DLD1 (cell line): ENCODE data around the gene MOCS2.
"Not testable (repeated sequence)": the region's sequence is repeated elsewhere in the genome, so short reads cannot be mapped to it uniquely, and the experiment has no call there.

Experiments
- in situ Hi-C: cut with HindIII; loops from 2 replicates; pipeline ENCODE4 v1.10.0; 2017; ENCODE audit warnings: low sequenced_read_pairs

MOCS2 gene

GRCh38 chr5:53109443-53110127 is at the start of gene MOCS2:
Gene MOCS2 (minus strand): TSS chr5:53109757. CDS start chr5:53107174, 2,583 bp downstream.
- in situ Hi-C loops, result no loop called here

DNA sequence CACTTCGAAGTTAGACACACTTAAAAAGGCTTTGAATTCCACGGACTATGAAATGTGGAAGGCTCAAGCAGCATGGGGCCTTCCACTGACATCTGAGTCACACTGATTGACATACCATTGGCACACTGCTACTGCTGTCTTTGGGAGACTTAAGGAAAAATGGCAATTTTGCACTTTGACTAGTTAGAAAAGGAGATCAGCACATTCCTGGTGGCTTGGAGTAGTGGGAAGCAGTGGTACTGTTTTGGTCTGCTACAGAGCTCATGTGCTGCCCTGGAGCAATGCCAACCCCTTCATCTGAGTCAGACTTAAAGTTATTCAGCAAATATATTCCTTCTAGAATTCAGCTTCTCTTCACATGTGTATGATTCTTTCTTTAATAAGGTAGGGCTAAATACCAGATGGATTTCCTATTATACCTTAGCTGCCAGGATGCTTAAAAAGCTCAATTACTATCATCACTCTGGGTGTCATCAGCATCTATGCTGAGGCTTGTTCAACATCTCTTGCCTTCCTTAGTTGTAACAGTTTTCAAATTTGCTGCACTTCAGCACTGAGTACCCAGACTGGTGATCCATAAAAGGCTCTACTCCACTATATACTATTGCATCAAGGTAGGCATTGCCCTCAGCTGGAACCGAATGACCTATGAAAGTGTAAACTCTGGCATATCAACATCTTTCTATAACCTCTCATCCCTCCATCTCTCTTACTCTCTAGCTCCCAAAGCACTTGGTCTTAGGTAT is 42.3 kb upstream of the MOCS2 start:
- in situ Hi-C loops, result no loop called here

GRCh38 chr5:53133020-53133419 is 23.5 kb upstream of the MOCS2 start:
- in situ Hi-C loops, result no loop called here

- in situ Hi-C loops, result no loop called here
These were observed 20.7 kb upstream of the MOCS2 start for GRCh38 chr5:53130266-53130665.

DNA sequence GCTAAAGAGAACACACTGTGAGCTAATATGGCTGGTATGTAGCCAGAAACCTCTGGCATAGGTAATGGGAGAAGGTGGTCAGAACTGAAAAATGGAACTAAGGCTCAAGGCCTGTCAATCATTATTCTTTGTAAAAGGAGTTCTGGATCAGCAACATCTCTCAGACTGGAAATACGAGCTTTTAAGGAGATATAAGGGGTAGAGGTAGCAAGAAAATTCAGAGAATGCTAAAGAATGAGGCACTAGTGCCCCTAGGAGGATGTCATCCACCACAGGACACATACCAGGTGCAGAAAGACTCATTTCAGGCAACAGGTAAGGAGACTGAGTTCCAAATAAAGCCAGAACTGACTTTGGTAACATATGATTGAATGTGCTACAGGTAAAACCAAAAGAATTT is 18.9 kb upstream of the MOCS2 start:
- in situ Hi-C loops, result no loop called here

- in situ Hi-C loops, result no loop called here
These were observed 17.6 kb upstream of the MOCS2 start for GRCh38 chr5:53127107-53127506.

- in situ Hi-C loops, result no loop called here
These were observed 17.0 kb upstream of the MOCS2 start for GRCh38 chr5:53126521-53126920.

GRCh38 chr5:53123702-53124101 is 14.1 kb upstream of the MOCS2 start:
- in situ Hi-C loops, result no loop called here

GRCh38 chr5:53120165-53120564 is 10.6 kb upstream of the MOCS2 start:
- in situ Hi-C loops, result no loop called here

DNA sequence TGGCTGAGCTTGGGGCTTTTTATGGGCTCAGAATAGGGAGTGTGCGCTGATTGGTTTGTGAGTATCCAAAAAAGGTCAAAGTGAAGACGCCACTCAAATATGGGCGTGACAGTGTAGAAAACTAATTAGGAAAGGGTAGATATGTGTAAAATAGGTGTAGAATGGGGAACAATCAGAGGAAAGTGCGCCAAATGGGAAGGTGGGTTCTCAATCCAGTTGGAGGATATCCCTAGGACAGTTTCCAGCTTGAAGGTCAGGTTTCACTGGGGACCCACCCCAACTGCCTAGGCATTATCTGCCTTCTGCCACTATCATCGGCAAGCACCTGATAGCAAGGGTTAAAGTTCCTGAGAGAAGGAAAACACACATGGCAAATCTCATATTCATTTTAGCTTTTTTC is 9.3 kb upstream of the MOCS2 start:
- in situ Hi-C loops, result no loop called here

DNA sequence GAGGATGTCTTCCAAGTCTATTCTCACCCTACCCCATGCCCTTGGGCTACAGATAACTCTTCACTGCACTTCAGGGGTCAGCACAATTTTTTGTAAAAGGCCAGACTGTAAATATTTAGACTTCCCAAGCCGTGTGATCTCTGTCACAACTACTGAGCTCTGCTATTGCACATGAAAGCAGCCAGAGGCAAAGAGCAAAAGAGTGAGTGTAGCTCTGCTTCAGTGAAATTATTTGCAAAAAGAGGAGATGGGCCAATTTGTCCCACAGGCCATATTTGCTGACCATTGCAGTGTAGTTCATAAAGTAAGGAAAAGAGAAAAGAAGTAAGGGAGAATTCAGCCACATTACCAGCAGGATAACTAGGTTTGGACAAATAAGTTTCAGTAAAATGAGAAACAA is 7.0 kb upstream of the MOCS2 start:
- in situ Hi-C loops, result no loop called here

GRCh38 chr5:53114988-53115387 is 5.4 kb upstream of the MOCS2 start:
- in situ Hi-C loops, result no loop called here

DNA sequence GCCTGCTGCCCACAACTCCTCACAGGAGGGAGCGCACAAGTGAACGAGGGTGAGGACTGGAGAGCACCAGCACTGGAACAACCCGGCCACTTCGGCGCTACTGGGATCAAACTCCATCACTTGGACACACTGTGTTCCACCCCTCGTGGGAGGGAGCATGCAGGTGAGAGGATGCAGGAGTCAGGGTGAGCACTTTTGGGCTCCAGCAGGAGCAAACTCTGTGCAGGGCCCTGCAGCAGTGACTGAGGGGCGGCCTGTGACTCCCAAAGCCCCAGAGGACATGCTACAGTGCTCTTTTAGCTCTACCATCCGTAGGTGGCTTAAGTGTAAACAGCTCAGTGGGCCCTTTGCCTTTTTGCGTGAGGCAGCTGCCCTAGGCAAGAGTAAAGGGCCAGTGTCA is 4.4 kb upstream of the MOCS2 start:
- in situ Hi-C loops, result no loop called here

DNA sequence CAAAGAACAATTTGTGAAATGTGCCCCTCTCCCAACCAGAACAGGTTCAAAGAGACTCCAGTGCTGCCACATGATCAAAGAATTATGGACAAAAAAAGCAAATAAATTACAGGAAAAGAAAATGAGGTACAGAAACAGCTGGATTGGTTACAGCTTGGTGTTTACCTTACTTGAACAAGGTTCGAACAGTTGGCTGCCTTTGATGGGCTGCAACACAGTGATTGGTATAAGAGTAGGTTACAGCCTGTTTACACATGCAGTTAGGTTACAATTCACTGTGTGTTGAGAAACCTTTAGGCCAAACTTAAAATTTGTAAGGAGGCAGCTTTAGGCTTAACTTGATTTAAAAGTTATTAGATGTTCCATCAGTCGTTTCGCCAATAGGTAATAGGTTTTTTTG is 3.4 kb upstream of the MOCS2 start:
- in situ Hi-C loops, result no loop called here

- in situ Hi-C loops, result not testable (repeated sequence)
These were observed 2.8 kb upstream of the MOCS2 start for GRCh38 chr5:53112307-53112706.

GRCh38 chr5:53111139-53111538 is 1.6 kb upstream of the MOCS2 start:
- in situ Hi-C loops, result no loop called here

DNA sequence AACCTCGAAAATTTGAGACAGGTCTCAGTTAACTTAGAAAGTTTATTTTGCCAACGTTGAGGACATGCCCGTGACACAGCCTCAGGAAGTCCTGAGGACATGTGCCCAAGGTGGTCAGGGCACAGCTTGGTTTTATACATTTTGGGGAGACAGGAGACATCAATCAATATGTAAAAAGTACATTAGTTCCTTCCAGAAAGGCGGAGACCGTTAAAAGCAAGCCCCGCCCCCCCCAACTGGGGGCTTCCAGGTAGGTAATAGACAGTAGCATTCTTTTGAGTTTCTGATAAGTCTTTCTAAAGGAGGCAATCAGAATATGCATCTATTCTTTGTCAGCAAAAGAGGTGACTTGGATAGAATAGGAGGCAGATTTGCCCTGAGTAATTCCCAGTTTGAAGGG is 599 bp upstream of the MOCS2 start:
- in situ Hi-C loops, result no loop called here

GRCh38 chr5:53109056-53109442 is 508 bp downstream of the MOCS2 start:
- in situ Hi-C loops, result no loop called here

GRCh38 chr5:53105611-53106300 is 3.8 kb downstream of the MOCS2 start:
- in situ Hi-C loops, result no loop called here

GRCh38 chr5:53100606-53101005 is 9.0 kb downstream of the MOCS2 start:
- in situ Hi-C loops, result no loop called here

DNA sequence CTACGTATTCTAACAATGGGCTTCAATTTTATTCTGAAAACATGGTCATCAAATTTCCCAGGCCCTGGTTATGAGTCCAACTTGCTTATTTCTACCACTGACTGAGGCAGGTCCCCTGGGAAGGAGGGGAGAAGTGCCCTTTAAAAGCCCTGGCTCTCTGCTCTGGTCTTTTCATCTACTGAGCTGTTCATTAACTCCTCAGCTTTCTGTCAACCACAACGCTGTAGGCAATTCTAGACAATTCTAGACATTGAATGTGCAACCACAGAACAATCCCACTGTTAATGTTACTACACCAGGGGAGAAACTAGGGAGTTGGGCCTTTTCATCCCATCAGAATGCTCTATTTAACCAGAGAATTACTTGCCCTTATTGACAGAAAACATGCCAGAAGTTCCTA is 10.0 kb downstream of the MOCS2 start:
- in situ Hi-C loops, result loop anchor here (10.0 kb wide), 1 partner anchor 145 kb away; no protein-coding TSS in a partner anchor
